ENCODE measurements around the gene MYMK.

The MYMK gene

GRCh38 chr9:133517711-133518110 is 7.0 kb downstream of the MYMK start:
- in situ Hi-C loops (cut with HindIII; ENCODE audit: low pct_unique_long_range_greater_than_20kb, low sequenced_read_pairs), result no loop called here

GRCh38 chr9:133516961-133517350 is 7.8 kb downstream of the MYMK start:
- DNase-seq (ENCODE audit: low read depth in 1 of 2, low spot score in 1 of 2), result no peak
- in situ Hi-C loops (cut with HindIII; ENCODE audit: low pct_unique_long_range_greater_than_20kb, low sequenced_read_pairs), result no loop called here
- TF ChIP-seq JUND (IDR thresholded peaks at IDR 0.05; ENCODE audit: low read depth), result no peak

More at GRCh38 chr9:133517711-133518110, 7.0 kb downstream of the MYMK start:
- DNase-seq (ENCODE audit: low read depth in 1 of 2, low spot score in 1 of 2), result no peak
- TF ChIP-seq JUND (IDR thresholded peaks at IDR 0.05; ENCODE audit: low read depth), result no peak

- in situ Hi-C loops (cut with HindIII; ENCODE audit: low pct_unique_long_range_greater_than_20kb, low sequenced_read_pairs), result no loop called here
These were observed 8.4 kb downstream of the MYMK start for GRCh38 chr9:133516256-133516960.

GRCh38 chr9:133515615-133516255 is 9.0 kb downstream of the MYMK start:
- TF ChIP-seq JUND (IDR thresholded peaks at IDR 0.05; ENCODE audit: low read depth), result no peak
- DNase-seq (ENCODE audit: low read depth in 1 of 2, low spot score in 1 of 2), result no peak
- in situ Hi-C loops (cut with HindIII; ENCODE audit: low pct_unique_long_range_greater_than_20kb, low sequenced_read_pairs), result no loop called here

More at GRCh38 chr9:133516256-133516960, 8.4 kb downstream of the MYMK start:
- DNase-seq (ENCODE audit: low read depth in 1 of 2, low spot score in 1 of 2), result no peak
- no peak for TF ChIP-seq JUND (IDR thresholded peaks at IDR 0.05; ENCODE audit: low read depth)

- DNase-seq (ENCODE audit: low read depth in 1 of 2, low spot score in 1 of 2), result no peak
- in situ Hi-C loops (cut with HindIII; ENCODE audit: low pct_unique_long_range_greater_than_20kb, low sequenced_read_pairs), result no loop called here
- no peak for TF ChIP-seq JUND (IDR thresholded peaks at IDR 0.05; ENCODE audit: low read depth)
These were observed 9.5 kb downstream of the MYMK start for GRCh38 chr9:133515240-133515610.

GRCh38 chr9:133514460-133515239 is 10.1 kb downstream of the MYMK start:
- no peak for DNase-seq (ENCODE audit: low read depth in 1 of 2, low spot score in 1 of 2)
- TF ChIP-seq JUND (IDR thresholded peaks at IDR 0.05; ENCODE audit: low read depth), result no peak
- in situ Hi-C loops (cut with HindIII; ENCODE audit: low pct_unique_long_range_greater_than_20kb, low sequenced_read_pairs), result no loop called here

- in situ Hi-C loops (cut with HindIII; ENCODE audit: low pct_unique_long_range_greater_than_20kb, low sequenced_read_pairs), result no loop called here
- no peak for DNase-seq (ENCODE audit: low read depth in 1 of 2, low spot score in 1 of 2)
- TF ChIP-seq JUND (IDR thresholded peaks at IDR 0.05; ENCODE audit: low read depth), result no peak
These were observed 11.3 kb downstream of the MYMK start for GRCh38 chr9:133513214-133514100.

- in situ Hi-C loops (cut with HindIII; ENCODE audit: low pct_unique_long_range_greater_than_20kb, low sequenced_read_pairs), result no loop called here
- DNase-seq (ENCODE audit: low read depth in 1 of 2, low spot score in 1 of 2), result no peak
- TF ChIP-seq JUND (IDR thresholded peaks at IDR 0.05; ENCODE audit: low read depth), result no peak
These were observed 12.2 kb downstream of the MYMK start for GRCh38 chr9:133512253-133513213.

GRCh38 chr9:133511607-133512006 is 13.2 kb downstream of the MYMK start:
- no peak for TF ChIP-seq JUND (IDR thresholded peaks at IDR 0.05; ENCODE audit: low read depth)
- no peak for DNase-seq (ENCODE audit: low read depth in 1 of 2, low spot score in 1 of 2)

GRCh38 chr9:133510926-133511505 is 13.7 kb downstream of the MYMK start:
- TF ChIP-seq JUND (IDR thresholded peaks at IDR 0.05; ENCODE audit: low read depth), result no peak
- in situ Hi-C loops (cut with HindIII; ENCODE audit: low pct_unique_long_range_greater_than_20kb, low sequenced_read_pairs), result no loop called here
- no peak for DNase-seq (ENCODE audit: low read depth in 1 of 2, low spot score in 1 of 2)

More at GRCh38 chr9:133511607-133512006, 13.2 kb downstream of the MYMK start:
- in situ Hi-C loops (cut with HindIII; ENCODE audit: low pct_unique_long_range_greater_than_20kb, low sequenced_read_pairs), result no loop called here
